PC-9 (cell line): ENCODE results near the gene HADH.

Experiments
- EZH2 ChIP-seq: fragments of 200-600 bp; sonication (generic); IDR thresholded peaks from 2 replicates; pipeline ENCODE4 v1.8.0; 2017; ENCODE audit warnings: antibody characterized with exemption, low read depth
- TF ChIP-seq, protein P1 (sequence below): fragments of 200-600 bp; sonication (generic); conservative IDR thresholded peaks from 2 replicates; pipeline ENCODE4 v1.6.1; 2017; ENCODE audit warnings: mixed run types, antibody characterized with exemption, mild to moderate bottlenecking, moderate library complexity

DNA sequence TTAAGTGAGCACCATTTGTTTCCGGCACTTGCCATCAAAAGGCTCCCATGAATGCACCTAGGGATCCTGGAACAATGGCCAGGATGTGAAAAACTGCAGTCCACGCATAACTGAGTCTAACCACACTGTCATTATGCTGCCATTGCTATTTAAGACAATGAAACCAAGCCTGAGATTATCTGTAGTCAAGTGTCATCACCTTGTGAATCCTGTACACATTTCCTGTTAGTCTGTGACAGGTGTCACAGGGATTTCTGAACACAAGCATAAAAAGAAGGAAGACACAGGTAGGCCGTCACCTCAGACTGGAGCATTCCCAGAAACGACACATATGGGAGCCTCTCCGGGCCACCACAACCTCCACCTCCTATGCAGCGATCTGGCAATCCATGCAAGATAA lies 66.7 kb downstream of the HADH start:
- TF ChIP-seq, protein P1, sequence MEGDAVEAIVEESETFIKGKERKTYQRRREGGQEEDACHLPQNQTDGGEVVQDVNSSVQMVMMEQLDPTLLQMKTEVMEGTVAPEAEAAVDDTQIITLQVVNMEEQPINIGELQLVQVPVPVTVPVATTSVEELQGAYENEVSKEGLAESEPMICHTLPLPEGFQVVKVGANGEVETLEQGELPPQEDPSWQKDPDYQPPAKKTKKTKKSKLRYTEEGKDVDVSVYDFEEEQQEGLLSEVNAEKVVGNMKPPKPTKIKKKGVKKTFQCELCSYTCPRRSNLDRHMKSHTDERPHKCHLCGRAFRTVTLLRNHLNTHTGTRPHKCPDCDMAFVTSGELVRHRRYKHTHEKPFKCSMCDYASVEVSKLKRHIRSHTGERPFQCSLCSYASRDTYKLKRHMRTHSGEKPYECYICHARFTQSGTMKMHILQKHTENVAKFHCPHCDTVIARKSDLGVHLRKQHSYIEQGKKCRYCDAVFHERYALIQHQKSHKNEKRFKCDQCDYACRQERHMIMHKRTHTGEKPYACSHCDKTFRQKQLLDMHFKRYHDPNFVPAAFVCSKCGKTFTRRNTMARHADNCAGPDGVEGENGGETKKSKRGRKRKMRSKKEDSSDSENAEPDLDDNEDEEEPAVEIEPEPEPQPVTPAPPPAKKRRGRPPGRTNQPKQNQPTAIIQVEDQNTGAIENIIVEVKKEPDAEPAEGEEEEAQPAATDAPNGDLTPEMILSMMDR = no peak
- TF ChIP-seq EZH2 = no peak
